IMR-90 (cell line): ENCODE measurements around the gene PAWR.

ENCODE experiments used
- BHLHE40 ChIP-seq: fragments of 150-350 bp; IDR thresholded peaks from 2 replicates; pipeline ENCODE4 v1.6.1; 2016; ENCODE audit warnings: mild to moderate bottlenecking, low read depth, low read length
- CEBPB ChIP-seq: IDR thresholded peaks from 2 replicates; pipeline ENCODE4 v1.6.1; 2012; ENCODE audit warnings: low read depth, low read length, improper control_type of control experiment
- CTCF ChIP-seq: conservative IDR thresholded peaks from 2 replicates; pipeline ENCODE4 v1.5.1; 2012; ENCODE audit warnings: mild to moderate bottlenecking, low read depth, low read length, improper control_type of control experiment
- MAFK ChIP-seq: IDR thresholded peaks from 2 replicates; pipeline ENCODE4 v1.6.1; 2012; ENCODE audit warnings: low read depth, low read length, improper control_type of control experiment
- MXI1 ChIP-seq: IDR thresholded peaks from 2 replicates; pipeline ENCODE4 v1.6.1; 2012; ENCODE audit warnings: low read depth, mild to moderate bottlenecking, low read length, moderate library complexity, borderline replicate concordance
- NFE2L2 ChIP-seq: fragments of 150-350 bp; IDR thresholded peaks from 2 replicates; pipeline ENCODE4 v1.6.1; 2016; ENCODE audit warnings: low read depth, mild to moderate bottlenecking, low read length
- POLR2A ChIP-seq: IDR thresholded peaks from 2 replicates; pipeline ENCODE4 v1.6.1; 2012; ENCODE audit warnings: mild to moderate bottlenecking, low read depth, low read length
- RAD21 ChIP-seq: IDR thresholded peaks from 2 replicates; pipeline ENCODE4 v1.6.1; 2012; ENCODE audit warnings: low read length, improper control_type of control experiment
- RCOR1 ChIP-seq: IDR thresholded peaks from 2 replicates; pipeline ENCODE4 v1.6.1; 2012; ENCODE audit warnings: mild to moderate bottlenecking, low read length, improper control_type of control experiment; ENCODE audit not compliant: insufficient replicate concordance
- RFX5 ChIP-seq: IDR thresholded peaks from 2 replicates; pipeline ENCODE4 v1.8.0; 2012; ENCODE audit warnings: low read depth, mild to moderate bottlenecking, low read length, moderate library complexity
- SMC3 ChIP-seq: fragments of 150-350 bp; IDR thresholded peaks from 2 replicates; pipeline ENCODE4 v1.6.1; 2016; ENCODE audit warnings: low read depth, mild to moderate bottlenecking, antibody characterized with exemption, low read length, moderate library complexity
- USF2 ChIP-seq: fragments of 150-350 bp; IDR thresholded peaks from 2 replicates; pipeline ENCODE4 v1.6.1; 2017; ENCODE audit warnings: mild to moderate bottlenecking, antibody characterized with exemption, low read length, low read depth

- no peak for TF ChIP-seq CTCF
- TF ChIP-seq CEBPB: no peak
- no peak for TF ChIP-seq MAFK
- no peak for TF ChIP-seq USF2
- TF ChIP-seq POLR2A: no peak
- no peak for TF ChIP-seq BHLHE40
- TF ChIP-seq RFX5: no peak
- TF ChIP-seq NFE2L2: no peak
- no peak for TF ChIP-seq RAD21
- no peak for TF ChIP-seq MXI1
- no peak for TF ChIP-seq SMC3
- TF ChIP-seq RCOR1: no peak
Measured at GRCh38 chr12:79696416-79696815, 5.7 kb upstream of the PAWR start.
